Adrenal gland (tissue), 5 donors: ENCODE data around the gene CZIB.

Experiments used
- POLR2A ChIP-seq, 2 donors: fragments of 450-650 bp; IDR thresholded peaks; one replicate each; pipeline ENCODE4 v1.6.1; 2017; ENCODE audit warnings: antibody characterized with exemption in 2 of 2, mild to moderate bottlenecking in 2 of 2, moderate library complexity in 1 of 2
- TF ChIP-seq, protein P1 (sequence below), 6 experiments: fragments of 450-650 bp in 4 of 6; fragments of 200-600 bp in 2 of 6; sonication (generic) in 1 of 6; IDR thresholded peaks; 1 replicate in 5 of 6; 2 replicates in 1 of 6; pipeline versions ENCODE4 v1.5.1 to v1.8.0; 2016 to 2021; ENCODE audit warnings: antibody characterized with exemption in 6 of 6, mild to moderate bottlenecking in 2 of 6, moderate library complexity in 1 of 6
- donor health status: DM: no; HTN: no; CAD: no.

- TF ChIP-seq, protein P1, sequence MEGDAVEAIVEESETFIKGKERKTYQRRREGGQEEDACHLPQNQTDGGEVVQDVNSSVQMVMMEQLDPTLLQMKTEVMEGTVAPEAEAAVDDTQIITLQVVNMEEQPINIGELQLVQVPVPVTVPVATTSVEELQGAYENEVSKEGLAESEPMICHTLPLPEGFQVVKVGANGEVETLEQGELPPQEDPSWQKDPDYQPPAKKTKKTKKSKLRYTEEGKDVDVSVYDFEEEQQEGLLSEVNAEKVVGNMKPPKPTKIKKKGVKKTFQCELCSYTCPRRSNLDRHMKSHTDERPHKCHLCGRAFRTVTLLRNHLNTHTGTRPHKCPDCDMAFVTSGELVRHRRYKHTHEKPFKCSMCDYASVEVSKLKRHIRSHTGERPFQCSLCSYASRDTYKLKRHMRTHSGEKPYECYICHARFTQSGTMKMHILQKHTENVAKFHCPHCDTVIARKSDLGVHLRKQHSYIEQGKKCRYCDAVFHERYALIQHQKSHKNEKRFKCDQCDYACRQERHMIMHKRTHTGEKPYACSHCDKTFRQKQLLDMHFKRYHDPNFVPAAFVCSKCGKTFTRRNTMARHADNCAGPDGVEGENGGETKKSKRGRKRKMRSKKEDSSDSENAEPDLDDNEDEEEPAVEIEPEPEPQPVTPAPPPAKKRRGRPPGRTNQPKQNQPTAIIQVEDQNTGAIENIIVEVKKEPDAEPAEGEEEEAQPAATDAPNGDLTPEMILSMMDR (IDR thresholded peaks at IDR 0.05) = no peak
- no peak for TF ChIP-seq POLR2A (IDR thresholded peaks at IDR 0.05)
Observed at GRCh38 chr1:53267761-53268160, 47.3 kb upstream of the CZIB start.
